Activated T-cell treated with anti-CD3 and anti-CD28 coated beads for 4 hours (primary cell): ENCODE data around the gene IFNAR1.
"Not testable (repeated sequence)": the region's sequence is repeated elsewhere in the genome, so short reads cannot be mapped to it uniquely, and the experiment has no call there.

Experiments
- DNase-seq: peaks from one replicate; pipeline ENCODE4 v3.0.0-alpha.2; 2020

The IFNAR1 gene

GRCh38 chr21:33350676-33351075, 25.9 kb downstream of the IFNAR1 start:
- no peak for DNase-seq

GRCh38 chr21:33355355-33355754, 30.6 kb downstream of the IFNAR1 start:
- DNase-seq: no peak

GRCh38 chr21:33355996-33356395, 31.2 kb downstream of the IFNAR1 start:
- no peak for DNase-seq

- DNase-seq: no peak
Measured at GRCh38 chr21:33357177-33357576, 32.4 kb downstream of the IFNAR1 start.

- DNase-seq: no peak
Measured at GRCh38 chr21:33359446-33359845, 34.7 kb downstream of the IFNAR1 start.

- no peak for DNase-seq
Measured at GRCh38 chr21:33360281-33360680, 35.5 kb downstream of the IFNAR1 start.

GRCh38 chr21:33360881-33361602, 36.3 kb downstream of the IFNAR1 start:
- DNase-seq: peak; percentile 84

GRCh38 chr21:33362044-33362555, 37.3 kb downstream of the IFNAR1 start:
- peak; percentile 38 for DNase-seq

- not testable (repeated sequence) for DNase-seq
Measured at GRCh38 chr21:33363911-33364609, 39.3 kb downstream of the IFNAR1 start.

- DNase-seq: no peak
Measured at GRCh38 chr21:33364830-33365229, 40.1 kb downstream of the IFNAR1 start.

- DNase-seq: no peak
Measured at GRCh38 chr21:33367309-33367973, 42.7 kb downstream of the IFNAR1 start.

- no peak for DNase-seq
Measured at GRCh38 chr21:33368124-33368523, 43.4 kb downstream of the IFNAR1 start.

GRCh38 chr21:33368576-33368975, 43.8 kb downstream of the IFNAR1 start:
- DNase-seq: no peak

GRCh38 chr21:33369586-33369985, 44.8 kb downstream of the IFNAR1 start:
- no peak for DNase-seq

- DNase-seq: no peak
Measured at GRCh38 chr21:33370305-33370704, 45.5 kb downstream of the IFNAR1 start.

GRCh38 chr21:33371366-33371765, 46.6 kb downstream of the IFNAR1 start:
- no peak for DNase-seq

- DNase-seq: no peak
Measured at GRCh38 chr21:33372582-33372981, 47.8 kb downstream of the IFNAR1 start.

GRCh38 chr21:33373451-33373850, 48.7 kb downstream of the IFNAR1 start:
- no peak for DNase-seq

GRCh38 chr21:33374080-33374449, 49.3 kb downstream of the IFNAR1 start:
- DNase-seq: no peak

- DNase-seq: peak; percentile 47
Measured at GRCh38 chr21:33374450-33375096, 49.8 kb downstream of the IFNAR1 start.

GRCh38 chr21:33375101-33375644, 50.4 kb downstream of the IFNAR1 start:
- no peak for DNase-seq

GRCh38 chr21:33377221-33377920, 52.6 kb downstream of the IFNAR1 start:
- no peak for DNase-seq
